Measurements from ENCODE around the gene ZNF555. TPM values are rescaled to one million over a fixed set of nuclear protein-coding genes. Genes with fewer than 3 reads are reported as not detected.

ZNF555 gene
- total RNA-seq, 2 donors from 2014 or later, result 5.0 to 6.9 TPM

DNA sequence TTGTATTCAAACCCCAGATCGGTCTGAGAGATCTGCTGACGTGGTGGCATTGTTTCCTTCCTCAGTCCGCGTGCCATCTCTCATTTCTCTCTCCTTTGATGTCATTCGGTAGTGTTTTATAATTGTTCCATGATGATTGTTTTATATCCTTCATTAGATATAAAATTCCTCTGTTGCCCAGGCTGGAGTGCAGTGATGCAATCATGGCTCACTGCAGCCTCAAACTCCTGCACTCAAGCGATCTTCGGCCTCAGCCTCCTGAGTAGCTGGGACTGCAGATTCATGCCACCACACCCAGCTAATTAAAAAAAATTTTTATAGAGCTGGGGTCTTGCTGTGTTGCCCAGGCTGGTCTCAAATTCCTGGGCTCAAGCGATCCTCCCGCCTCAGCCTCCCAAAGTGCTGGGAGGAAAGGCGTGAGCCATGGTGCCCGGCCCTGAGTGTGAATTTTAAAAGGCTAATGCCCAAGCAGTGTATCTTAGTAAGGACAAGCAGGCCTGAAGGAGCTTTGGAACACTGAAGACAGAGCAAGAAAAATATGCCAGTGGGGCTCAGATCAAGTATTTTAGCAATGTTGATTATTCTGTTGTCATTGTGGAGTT, 64.7 kb downstream of the ZNF555 start:
- H3K27ac ChIP-seq, result no peak overlapping the region
- peaks cover 8% of the 10 kb centered on the region for H3K4me1 ChIP-seq (replicated peaks)
- no peaks in the 10 kb centered on the region for H3K27me3 ChIP-seq (replicated peaks; ENCODE audit: insufficient read depth)
- H3K4me3 ChIP-seq, result no peak overlapping the region
- TF ChIP-seq POLR2AphosphoS5 (IDR thresholded peaks at IDR 0.05), result no peak
- WGBS, result 77% methylated on average over 11 of the region's 11 CpGs
- no peaks in the 10 kb centered on the region for H3K9me3 ChIP-seq
- intact Hi-C loops (cut with DNase I), result no loop called here
- DNase-seq (ENCODE audit: low spot score), result no peak
- H3K36me3 ChIP-seq, result no peaks in the 10 kb centered on the region

GRCh38 chr19:2906631-2907195, 65.4 kb downstream of the ZNF555 start:
- intact Hi-C loops (cut with DNase I), result no loop called here
- no peaks in the 10 kb centered on the region for H3K27me3 ChIP-seq (replicated peaks; ENCODE audit: insufficient read depth)
- no peak overlapping the region for H3K27ac ChIP-seq
- no peaks in the 10 kb centered on the region for H3K36me3 ChIP-seq
- H3K9me3 ChIP-seq, result no peaks in the 10 kb centered on the region
- H3K4me3 ChIP-seq, result no peak overlapping the region
- WGBS, result 92% methylated on average over 20 of the region's 20 CpGs
- H3K4me1 ChIP-seq (replicated peaks), result peaks cover 8% of the 10 kb centered on the region
- DNase-seq (ENCODE audit: low spot score), result no peak
- no peak for TF ChIP-seq POLR2AphosphoS5 (IDR thresholded peaks at IDR 0.05)

Other genes starting within 250 kb of the ZNF555 start
- 10 to 100 TPM in 1 of 2 donors, 1 to 10 TPM in 1; 8.7 to 22.9 TPM for gene GNG7, start 138.8 kb upstream of the ZNF555 start, total RNA-seq
- gene DIRAS1, start 120.1 kb upstream of the ZNF555 start, total RNA-seq, result 10 to 100 TPM in 1 of 2 donors, 1 to 10 TPM in 1; 3.8 to 24.6 TPM
- gene SLC39A3, start 101.5 kb upstream of the ZNF555 start, total RNA-seq, result 10 to 100 TPM; 46.6 to 67.9 TPM
- gene SGTA, start 58.2 kb upstream of the ZNF555 start, total RNA-seq, result 10 to 100 TPM; 72.4 to 87.9 TPM
- gene THOP1, start 56.0 kb upstream of the ZNF555 start, total RNA-seq, result 100 to 1,000 TPM; 119 to 132 TPM
- 1 to 10 TPM; 4.4 to 8.6 TPM for gene ZNF554, start 21.6 kb upstream of the ZNF555 start, total RNA-seq
- gene ZNF556, start 25.9 kb downstream of the ZNF555 start, total RNA-seq, result under 1 TPM in 1 of 2 donors, not detected in 1; 0.28 TPM
- gene ZNF57, start 59.5 kb downstream of the ZNF555 start, total RNA-seq, result 10 to 100 TPM in 1 of 2 donors, 1 to 10 TPM in 1; 4.8 to 10.7 TPM
- gene ZNF77, start 103.5 kb downstream of the ZNF555 start, total RNA-seq, result 1 to 10 TPM; 2.8 to 6.6 TPM
- gene TLE6, start 136.1 kb downstream of the ZNF555 start, total RNA-seq, result 1 to 10 TPM; 5.9 to 9.0 TPM
- gene TLE2, start 187.8 kb downstream of the ZNF555 start, total RNA-seq, result 10 to 100 TPM; 61.9 to 82.1 TPM
- gene TLE5, start 221.0 kb downstream of the ZNF555 start, total RNA-seq, result 100 to 1,000 TPM; 546 to 767 TPM

All from prostate gland (tissue), 2 donors.